Measurements from ENCODE around the gene NAA50.
A peak's percentile ranks its signal among the peaks of the same experiment; 100 is the strongest.

NAA50 gene

DNA sequence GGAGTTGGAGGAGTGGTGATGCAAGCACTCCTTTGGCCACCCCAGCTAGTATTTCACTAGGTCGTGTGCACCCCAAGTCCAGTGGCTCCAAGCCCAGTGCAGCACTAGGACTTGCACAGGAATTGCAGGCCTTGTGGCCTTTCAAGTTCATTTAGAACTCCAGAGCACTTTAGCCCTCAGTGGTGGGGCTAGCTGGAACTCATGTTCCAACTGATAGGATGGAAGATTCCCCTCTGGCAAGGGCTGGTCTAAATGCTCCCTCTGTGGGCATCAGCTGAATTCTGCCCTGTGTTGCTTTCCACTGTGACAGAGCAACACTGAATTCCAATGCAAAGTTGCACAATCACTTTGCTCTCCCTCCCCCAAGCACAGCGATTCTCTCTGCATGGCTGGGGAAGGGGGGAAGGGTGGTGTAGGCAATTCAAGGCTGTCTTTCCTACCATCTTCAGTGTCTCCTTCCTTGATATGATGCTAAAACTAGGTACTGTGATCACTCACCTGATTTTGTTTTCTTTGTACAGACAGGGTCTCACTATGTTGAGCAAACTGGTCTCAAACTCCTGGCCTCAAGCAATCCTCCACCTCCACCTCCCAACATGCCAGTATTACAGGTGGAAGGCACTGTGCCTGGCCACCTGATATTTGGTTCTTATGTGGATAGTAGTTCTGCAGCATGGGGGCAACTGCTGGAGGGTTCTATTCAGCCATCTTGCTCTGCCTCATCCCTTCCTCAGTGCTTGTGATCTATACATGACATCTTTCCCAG is 59.9 kb downstream of the NAA50 start:
- DNase-seq (ENCODE audit: low read depth) = peak; percentile 58

DNA sequence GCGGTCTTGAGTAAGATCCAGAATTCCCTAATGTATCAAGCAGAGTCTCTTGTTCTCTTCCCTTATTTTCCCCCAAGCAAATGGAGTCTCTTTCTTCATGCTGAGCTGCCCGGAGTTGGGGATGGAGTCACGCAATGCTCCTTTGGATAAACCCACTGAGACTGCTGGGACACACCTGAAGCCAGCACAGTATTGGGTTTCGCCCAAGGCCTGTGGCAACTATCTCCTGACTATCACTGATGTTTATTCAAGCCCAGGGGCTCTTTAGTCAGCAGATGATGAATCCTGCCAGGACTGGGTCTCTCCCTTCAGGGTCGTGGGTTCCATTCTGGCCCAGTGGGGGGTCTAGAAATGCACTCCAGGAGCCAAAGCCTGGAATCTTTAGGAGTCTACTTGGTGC is 60.9 kb downstream of the NAA50 start:
- no peak for DNase-seq (ENCODE audit: low read depth)

DNA sequence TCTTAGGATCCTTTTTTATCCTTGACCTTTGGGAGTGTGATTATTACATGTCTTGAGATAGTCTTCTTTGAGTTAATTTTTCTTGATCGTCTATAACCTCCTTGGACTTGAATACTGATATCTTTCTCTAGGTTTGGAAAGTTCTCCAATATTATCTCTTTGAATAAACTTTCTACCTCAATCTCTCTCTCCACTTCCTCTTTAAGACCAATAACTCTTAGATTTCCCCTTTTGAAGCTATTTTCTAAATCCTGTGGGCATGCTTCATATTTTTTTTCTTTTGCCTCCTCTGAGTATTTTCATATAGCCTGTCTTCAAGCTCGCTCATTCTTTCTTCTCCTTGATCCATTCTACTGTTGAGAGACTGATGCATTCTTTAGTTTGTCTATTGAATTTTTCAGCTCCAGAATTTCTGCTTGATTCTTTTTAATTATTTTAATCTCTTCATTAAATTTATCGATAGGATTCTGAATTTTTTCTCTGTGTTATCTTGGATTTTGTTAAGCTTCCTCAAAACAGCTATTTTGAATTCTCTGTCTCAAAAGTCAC is 61.7 kb downstream of the NAA50 start:
- no peak for DNase-seq (ENCODE audit: low read depth)

DNA sequence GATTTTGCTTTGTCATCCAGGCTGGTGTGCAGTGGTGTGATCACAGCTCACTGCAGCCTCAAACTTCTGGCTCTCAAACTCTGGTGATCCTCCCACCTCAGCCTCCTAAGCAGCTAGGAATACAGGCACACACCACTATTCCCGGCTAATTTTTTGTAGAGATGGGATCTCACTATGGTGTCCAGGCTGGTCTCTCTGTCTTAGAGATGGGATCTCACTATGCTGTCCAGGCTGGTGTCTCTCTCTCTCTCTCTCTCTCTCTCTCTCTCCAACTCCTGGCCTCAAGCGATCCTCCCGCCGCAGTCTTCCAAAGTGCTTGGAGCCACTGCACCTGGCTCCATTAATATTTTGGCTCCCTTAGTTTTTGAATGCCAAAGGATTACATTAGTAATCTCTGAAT is 67.3 kb downstream of the NAA50 start:
- no peak for DNase-seq (ENCODE audit: low read depth)

DNA sequence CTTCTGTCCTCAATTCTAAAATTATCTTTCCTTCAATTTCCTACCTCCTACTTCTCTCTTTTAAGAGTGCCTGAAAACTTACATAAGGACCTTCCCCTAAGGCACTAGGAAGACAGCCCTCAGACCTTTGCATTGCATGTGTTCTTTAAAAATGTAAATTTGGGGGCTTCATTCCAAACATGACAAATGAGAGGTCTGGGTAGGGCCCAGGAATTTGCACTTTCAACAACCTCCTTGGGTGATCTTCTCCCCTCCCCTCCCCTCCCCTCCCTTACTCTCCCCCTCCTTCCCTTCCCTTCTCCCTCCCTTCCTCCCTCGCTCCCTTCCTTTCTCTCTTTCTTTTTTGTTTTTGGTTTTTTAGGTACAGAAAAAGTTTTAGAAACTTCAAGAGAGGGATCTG is 68.3 kb downstream of the NAA50 start:
- no peak for DNase-seq (ENCODE audit: low read depth)

DNA sequence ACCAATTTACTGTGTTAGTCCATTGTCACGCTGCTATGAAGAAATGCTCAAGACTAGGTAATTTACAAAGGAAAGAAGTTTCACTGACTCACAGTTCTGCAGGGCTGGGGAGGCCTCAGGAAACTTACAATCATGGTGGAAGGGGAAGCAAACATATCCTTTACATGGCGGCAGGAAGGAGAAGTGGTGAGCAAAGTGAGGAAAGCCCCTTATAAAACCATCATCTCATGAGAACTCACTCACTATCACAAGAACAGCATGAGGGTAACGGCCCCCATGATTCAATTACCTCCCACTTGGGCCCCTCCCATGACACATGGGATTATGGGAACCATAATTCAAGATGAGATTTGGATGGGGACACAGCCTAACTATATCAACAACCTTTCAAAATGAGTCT is 69.8 kb downstream of the NAA50 start:
- no peak for DNase-seq (ENCODE audit: low read depth)

DNA sequence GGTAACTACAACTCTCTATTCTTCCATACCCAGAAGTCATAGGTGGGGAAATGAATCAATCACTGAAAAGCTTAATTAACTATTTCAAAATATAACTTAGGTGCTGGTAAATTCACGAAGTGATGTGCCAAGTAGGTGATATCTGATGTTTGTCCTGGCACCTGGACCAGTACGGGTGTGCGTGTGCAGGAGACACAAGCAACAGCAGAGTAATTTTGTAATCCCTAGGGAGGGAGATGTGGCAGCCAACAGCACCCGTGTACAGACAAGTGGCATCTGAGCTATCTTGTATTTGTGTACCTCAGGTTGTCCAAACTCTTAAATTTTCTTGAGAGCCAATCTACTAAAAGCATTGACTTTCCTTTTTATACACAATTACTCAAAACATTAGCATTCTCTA is 72.5 kb downstream of the NAA50 start:
- DNase-seq (ENCODE audit: low read depth) = no peak

DNA sequence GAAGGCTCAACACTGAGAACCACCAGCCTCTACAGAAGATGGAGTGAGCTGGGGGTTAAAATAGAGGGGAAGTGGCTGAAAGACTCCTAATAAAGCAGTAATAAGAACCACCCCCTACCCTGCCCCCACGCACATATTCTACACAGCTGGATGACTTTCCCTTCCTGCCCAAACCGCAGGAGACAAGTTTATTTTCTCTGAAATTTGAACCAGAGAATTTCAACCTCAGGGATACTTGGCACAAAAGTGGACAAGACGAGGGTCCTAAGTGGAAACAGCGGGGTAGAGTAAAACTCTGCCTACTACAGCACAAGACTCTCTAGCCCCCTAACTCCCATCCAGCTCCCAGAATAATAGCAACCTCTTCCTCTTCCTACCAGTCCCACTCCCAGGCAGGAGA is 78.0 kb downstream of the NAA50 start:
- peak; percentile 16 for DNase-seq (ENCODE audit: low read depth)
